GM12891 (cell line): ENCODE results near the gene NECTIN2.

Experiments
- PAX5 ChIP-seq: IDR thresholded peaks from 2 replicates; pipeline ENCODE4 v1.6.1; 2011; ENCODE audit warnings: low read length, moderate library complexity, mild to moderate bottlenecking; ENCODE audit not compliant: insufficient read depth, severe bottlenecking
- POLR2A ChIP-seq: IDR thresholded peaks from 2 replicates; pipeline ENCODE4 v1.6.1; 2011; ENCODE audit warnings: low read depth, low read length, control low read depth
- POLR2AphosphoS5 ChIP-seq: IDR thresholded peaks from 2 replicates; pipeline ENCODE4 v1.6.1; 2011; ENCODE audit warnings: low read depth, low read length, control low read depth
- SPI1 ChIP-seq: IDR thresholded peaks from 2 replicates; pipeline ENCODE4 v1.6.1; 2011; ENCODE audit warnings: low read depth, low read length, control low read depth
- TAF1 ChIP-seq: IDR thresholded peaks from 2 replicates; pipeline ENCODE4 v1.6.1; 2011; ENCODE audit warnings: low read depth, low read length, control low read depth

- TF ChIP-seq POLR2AphosphoS5 = no peak
- TF ChIP-seq POLR2A = no peak
- no peak for TF ChIP-seq TAF1
- TF ChIP-seq PAX5 = no peak
- no peak for TF ChIP-seq SPI1
Measured at GRCh38 chr19:44848812-44849447, 2.8 kb downstream of the NECTIN2 start.
